Measurements from ENCODE around the gene KIAA1958. TPM values are rescaled to one million over a fixed set of nuclear protein-coding genes. Genes with fewer than 3 reads are reported as not detected.

Gene KIAA1958
- total and polyA plus RNA-seq, 2 of the 8 experiments (the other 6 are each of a cell fraction or from before 2014, with no cell fraction given): 11.4 to 43.8 TPM

- no peak for TF ChIP-seq CTBP2 (IDR thresholded peaks at IDR 0.05; ENCODE audit: borderline replicate concordance, insufficient read depth, insufficient read length, low read length)
- no peak for TF ChIP-seq TEAD4 (IDR thresholded peaks at IDR 0.05; ENCODE audit: low read depth, low read length)
- TF ChIP-seq PHF8 (conservative IDR thresholded peaks at IDR 0.05; ENCODE audit: low read depth, low read length): peak; percentile 45
- 0 out of 4 replicates have a peak, but pooled peaks of 1 of the 2 experiments have one; percentile 67 for TF ChIP-seq HDAC2 (IDR thresholded peaks at IDR 0.05; ENCODE audit: borderline replicate concordance in 1 of 2, low read depth in 2 of 2, low read length in 2 of 2)
- no peak for TF ChIP-seq BCL11A (IDR thresholded peaks at IDR 0.05; ENCODE audit: low read depth in 2 of 2, low read length in 2 of 2)
- TF ChIP-seq NANOG (IDR thresholded peaks at IDR 0.05; ENCODE audit: insufficient read depth, low read depth, low read length, poor library complexity, severe bottlenecking): no peak
- TF ChIP-seq MAFK (IDR thresholded peaks at IDR 0.05; ENCODE audit: low read depth, low read length): no peak
- peak; percentile 12 for TF ChIP-seq ASH2L (IDR thresholded peaks at IDR 0.05; ENCODE audit: low read length)
- no peak for TF ChIP-seq KDM5A (IDR thresholded peaks at IDR 0.05; ENCODE audit: low read length)
- no peak for TF ChIP-seq JUN (IDR thresholded peaks at IDR 0.05; ENCODE audit: low read depth, low read length)
- no peak for TF ChIP-seq SIRT6 (IDR thresholded peaks at IDR 0.05; ENCODE audit: low read length)
- TF ChIP-seq FOSL1 (IDR thresholded peaks at IDR 0.05; ENCODE audit: insufficient read depth, low read depth, low read length): no peak
- 0 out of 2 replicates have a peak, but pooled peaks have one; percentile 15 for TF ChIP-seq TBP (IDR thresholded peaks at IDR 0.05; ENCODE audit: low read depth, low read length)
Measured at GRCh38 chr9:112487008-112487798, 576 bp downstream of the KIAA1958 start (continued).

Data from H1 (cell line).